SK-N-SH treated with all-trans-retinoic acid at 6 μM for 48 hours (cell line): ENCODE results near the gene SPTB.

Source experiments
- ATAC-seq: fragments of 200-7000 bp; cut with Tn5 transposase; 3 replicates; pipeline ENCODE4 v1.9.1; 2020; ENCODE audit warnings: mild to moderate bottlenecking, moderate library complexity
- ARNTL ChIP-seq: fragments of 450-650 bp; formaldehyde crosslinking; IDR thresholded peaks from 2 replicates; pipeline ENCODE4 v1.5.0; 2020; ENCODE audit warnings: low read depth, mild to moderate bottlenecking, moderate library complexity, borderline replicate concordance
- BACH2 ChIP-seq: fragments of 250-450 bp; sonication (Bioruptor Pico); IDR thresholded peaks from 2 replicates; pipeline ENCODE4 v1.9.0; 2021; ENCODE audit warnings: mild to moderate bottlenecking, borderline replicate concordance
- CSDC2 ChIP-seq: fragments of 250-450 bp; sonication (Bioruptor Pico); IDR thresholded peaks from 2 replicates; pipeline ENCODE4 v1.5.0; 2020; ENCODE audit warnings: mild to moderate bottlenecking, moderate library complexity
- CSRNP3 ChIP-seq: fragments of 250-450 bp; sonication (Bioruptor Pico); IDR thresholded peaks from 2 replicates; pipeline ENCODE4 v1.5.1; 2021; ENCODE audit warnings: mild to moderate bottlenecking, moderate library complexity
- ESRRG ChIP-seq: fragments of 250-450 bp; sonication (Bioruptor Pico); IDR thresholded peaks from 2 replicates; pipeline ENCODE4 v1.6.1; 2021; ENCODE audit warnings: mild to moderate bottlenecking
- GLIS3 ChIP-seq: fragments of 250-450 bp; sonication (Bioruptor Pico); IDR thresholded peaks from 2 replicates; pipeline ENCODE4 v1.5.0; 2020; ENCODE audit warnings: mild to moderate bottlenecking, moderate library complexity
- ISL1 ChIP-seq: fragments of 250-450 bp; sonication (Bioruptor Pico); IDR thresholded peaks from 2 replicates; pipeline ENCODE4 v2.1.2; 2022; ENCODE audit warnings: mild to moderate bottlenecking, moderate library complexity
- OSR1 ChIP-seq: fragments of 250-450 bp; sonication (Bioruptor Pico); IDR thresholded peaks from 2 replicates; pipeline ENCODE4 v1.8.0; 2022; ENCODE audit warnings: moderate library complexity, mild to moderate bottlenecking, inconsistent platforms
- PATZ1 ChIP-seq: fragments of 250-450 bp; sonication (Bioruptor Pico); IDR thresholded peaks from 2 replicates; pipeline ENCODE4 v1.8.0; 2020; ENCODE audit warnings: mild to moderate bottlenecking, moderate library complexity, borderline replicate concordance
- PPARA ChIP-seq: fragments of 250-450 bp; sonication (Bioruptor Pico); IDR thresholded peaks from 2 replicates; pipeline ENCODE4 v1.5.0; 2020; ENCODE audit warnings: mild to moderate bottlenecking, borderline replicate concordance
- RARB ChIP-seq: fragments of 250-450 bp; sonication (Bioruptor Pico); IDR thresholded peaks from 2 replicates; pipeline ENCODE4 v1.8.0; 2021; ENCODE audit warnings: mild to moderate bottlenecking, moderate library complexity
- SNAI2 ChIP-seq: fragments of 250-450 bp; sonication (Bioruptor Pico); IDR thresholded peaks from 2 replicates; pipeline ENCODE4 v1.5.0; 2020; ENCODE audit warnings: mild to moderate bottlenecking, moderate library complexity
- TCF4 ChIP-seq: fragments of 250-450 bp; sonication (Bioruptor Pico); IDR thresholded peaks from 2 replicates; pipeline ENCODE4 v1.8.0; 2021; ENCODE audit warnings: mild to moderate bottlenecking, moderate library complexity, borderline replicate concordance
- TOX ChIP-seq: fragments of 250-450 bp; sonication (Bioruptor Pico); IDR thresholded peaks from 2 replicates; pipeline ENCODE4 v1.8.0; 2021; ENCODE audit warnings: mild to moderate bottlenecking, moderate library complexity, borderline replicate concordance
- ZC3H10 ChIP-seq: fragments of 250-450 bp; sonication (Bioruptor Pico); IDR thresholded peaks from 2 replicates; pipeline ENCODE4 v1.5.1; 2021; ENCODE audit warnings: mild to moderate bottlenecking, moderate library complexity
- ZFP30 ChIP-seq: fragments of 450-650 bp; formaldehyde crosslinking; IDR thresholded peaks from 2 replicates; pipeline ENCODE4 v1.5.0; 2022; ENCODE audit warnings: mild to moderate bottlenecking, moderate library complexity
- ZNF70 ChIP-seq: fragments of 450-650 bp; formaldehyde crosslinking; IDR thresholded peaks from 2 replicates; pipeline ENCODE4 v1.5.0; 2020; ENCODE audit warnings: mild to moderate bottlenecking, moderate library complexity
- ZNF8 ChIP-seq: fragments of 450-650 bp; formaldehyde crosslinking; IDR thresholded peaks from 2 replicates; pipeline ENCODE4 v1.5.0; 2020; ENCODE audit warnings: mild to moderate bottlenecking, moderate library complexity
- TF ChIP-seq, protein P1 (sequence below): fragments of 250-450 bp; sonication (Bioruptor Pico); IDR thresholded peaks from 2 replicates; pipeline ENCODE4 v1.8.0; 2021; ENCODE audit warnings: low read depth, mild to moderate bottlenecking, moderate library complexity, borderline replicate concordance
- TF ChIP-seq, protein P2 (sequence below): fragments of 250-450 bp; sonication (Bioruptor Pico); IDR thresholded peaks from 2 replicates; pipeline ENCODE4 v1.5.1; 2020; ENCODE audit warnings: low read depth, mild to moderate bottlenecking, moderate library complexity
- TF ChIP-seq, protein P3 (sequence below): fragments of 250-450 bp; sonication (Bioruptor Pico); IDR thresholded peaks from 2 replicates; pipeline ENCODE4 v1.5.0; 2020; ENCODE audit warnings: mild to moderate bottlenecking, moderate library complexity

The SPTB gene

GRCh38 chr14:64746298-64747250 is 133.1 kb downstream of the SPTB start (continued):
- no peak for TF ChIP-seq PPARA (CRISPR knock-in tag)
- no peak for TF ChIP-seq TCF4
- TF ChIP-seq ZC3H10 (CRISPR knock-in tag): no peak
- TF ChIP-seq, all 23 proteins: peak for 0

DNA sequence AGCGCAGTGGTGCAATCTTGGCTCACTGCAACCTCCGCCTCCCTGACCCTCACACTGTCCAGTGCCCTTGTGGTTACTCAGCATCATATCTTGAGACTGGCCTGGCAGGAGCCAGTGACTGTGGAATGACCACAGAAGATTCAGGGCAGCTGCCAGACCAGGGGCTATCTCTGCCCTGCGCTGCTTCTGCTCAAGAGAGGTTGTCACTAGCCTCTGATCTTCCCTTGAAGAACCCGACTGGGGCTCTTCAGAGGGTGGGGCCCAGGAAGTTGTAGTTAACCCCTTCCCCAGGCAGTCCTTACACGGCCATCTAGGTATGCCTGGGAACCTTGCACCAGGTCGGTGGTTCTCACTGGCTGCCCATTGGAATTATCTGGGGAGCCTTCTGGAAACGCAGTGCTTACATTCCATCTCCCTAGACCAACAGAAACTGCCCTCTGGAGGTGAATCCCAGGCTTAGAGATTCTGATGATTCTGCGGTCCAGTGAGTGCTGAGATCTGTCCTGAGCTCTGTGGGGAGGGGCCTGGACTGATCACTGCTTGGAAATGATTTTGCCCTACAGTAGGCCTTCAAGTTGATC is 134.1 kb downstream of the SPTB start:
- no peak for TF ChIP-seq ESRRG
- TF ChIP-seq CSRNP3: no peak
- no peak for TF ChIP-seq OSR1 (CRISPR knock-in tag)
- no peak for TF ChIP-seq ISL1 (CRISPR knock-in tag)
- TF ChIP-seq ZC3H10 (CRISPR knock-in tag): no peak
- TF ChIP-seq, protein P1, sequence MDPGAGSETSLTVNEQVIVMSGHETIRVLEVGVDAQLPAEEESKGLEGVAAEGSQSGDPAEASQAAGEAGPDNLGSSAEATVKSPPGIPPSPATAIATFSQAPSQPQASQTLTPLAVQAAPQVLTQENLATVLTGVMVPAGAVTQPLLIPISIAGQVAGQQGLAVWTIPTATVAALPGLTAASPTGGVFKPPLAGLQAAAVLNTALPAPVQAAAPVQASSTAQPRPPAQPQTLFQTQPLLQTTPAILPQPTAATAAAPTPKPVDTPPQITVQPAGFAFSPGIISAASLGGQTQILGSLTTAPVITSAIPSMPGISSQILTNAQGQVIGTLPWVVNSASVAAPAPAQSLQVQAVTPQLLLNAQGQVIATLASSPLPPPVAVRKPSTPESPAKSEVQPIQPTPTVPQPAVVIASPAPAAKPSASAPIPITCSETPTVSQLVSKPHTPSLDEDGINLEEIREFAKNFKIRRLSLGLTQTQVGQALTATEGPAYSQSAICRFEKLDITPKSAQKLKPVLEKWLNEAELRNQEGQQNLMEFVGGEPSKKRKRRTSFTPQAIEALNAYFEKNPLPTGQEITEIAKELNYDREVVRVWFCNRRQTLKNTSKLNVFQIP (CRISPR knock-in tag): no peak
- TF ChIP-seq PPARA (CRISPR knock-in tag): no peak
- TF ChIP-seq ARNTL (CRISPR knock-in tag): no peak
- TF ChIP-seq, protein P2, sequence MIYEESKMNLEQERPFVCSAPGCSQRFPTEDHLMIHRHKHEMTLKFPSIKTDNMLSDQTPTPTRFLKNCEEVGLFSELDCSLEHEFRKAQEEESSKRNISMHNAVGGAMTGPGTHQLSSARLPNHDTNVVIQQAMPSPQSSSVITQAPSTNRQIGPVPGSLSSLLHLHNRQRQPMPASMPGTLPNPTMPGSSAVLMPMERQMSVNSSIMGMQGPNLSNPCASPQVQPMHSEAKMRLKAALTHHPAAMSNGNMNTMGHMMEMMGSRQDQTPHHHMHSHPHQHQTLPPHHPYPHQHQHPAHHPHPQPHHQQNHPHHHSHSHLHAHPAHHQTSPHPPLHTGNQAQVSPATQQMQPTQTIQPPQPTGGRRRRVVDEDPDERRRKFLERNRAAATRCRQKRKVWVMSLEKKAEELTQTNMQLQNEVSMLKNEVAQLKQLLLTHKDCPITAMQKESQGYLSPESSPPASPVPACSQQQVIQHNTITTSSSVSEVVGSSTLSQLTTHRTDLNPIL (CRISPR knock-in tag): no peak
- TF ChIP-seq SNAI2 (CRISPR knock-in tag): no peak
- no peak for TF ChIP-seq TOX (CRISPR knock-in tag)
- no peak for TF ChIP-seq ZNF70
- TF ChIP-seq, protein P3, sequence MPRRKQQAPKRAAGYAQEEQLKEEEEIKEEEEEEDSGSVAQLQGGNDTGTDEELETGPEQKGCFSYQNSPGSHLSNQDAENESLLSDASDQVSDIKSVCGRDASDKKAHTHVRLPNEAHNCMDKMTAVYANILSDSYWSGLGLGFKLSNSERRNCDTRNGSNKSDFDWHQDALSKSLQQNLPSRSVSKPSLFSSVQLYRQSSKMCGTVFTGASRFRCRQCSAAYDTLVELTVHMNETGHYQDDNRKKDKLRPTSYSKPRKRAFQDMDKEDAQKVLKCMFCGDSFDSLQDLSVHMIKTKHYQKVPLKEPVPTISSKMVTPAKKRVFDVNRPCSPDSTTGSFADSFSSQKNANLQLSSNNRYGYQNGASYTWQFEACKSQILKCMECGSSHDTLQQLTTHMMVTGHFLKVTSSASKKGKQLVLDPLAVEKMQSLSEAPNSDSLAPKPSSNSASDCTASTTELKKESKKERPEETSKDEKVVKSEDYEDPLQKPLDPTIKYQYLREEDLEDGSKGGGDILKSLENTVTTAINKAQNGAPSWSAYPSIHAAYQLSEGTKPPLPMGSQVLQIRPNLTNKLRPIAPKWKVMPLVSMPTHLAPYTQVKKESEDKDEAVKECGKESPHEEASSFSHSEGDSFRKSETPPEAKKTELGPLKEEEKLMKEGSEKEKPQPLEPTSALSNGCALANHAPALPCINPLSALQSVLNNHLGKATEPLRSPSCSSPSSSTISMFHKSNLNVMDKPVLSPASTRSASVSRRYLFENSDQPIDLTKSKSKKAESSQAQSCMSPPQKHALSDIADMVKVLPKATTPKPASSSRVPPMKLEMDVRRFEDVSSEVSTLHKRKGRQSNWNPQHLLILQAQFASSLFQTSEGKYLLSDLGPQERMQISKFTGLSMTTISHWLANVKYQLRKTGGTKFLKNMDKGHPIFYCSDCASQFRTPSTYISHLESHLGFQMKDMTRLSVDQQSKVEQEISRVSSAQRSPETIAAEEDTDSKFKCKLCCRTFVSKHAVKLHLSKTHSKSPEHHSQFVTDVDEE (CRISPR knock-in tag): no peak
- TF ChIP-seq RARB (CRISPR knock-in tag): no peak
- no peak for TF ChIP-seq ZFP30
- no peak for TF ChIP-seq TCF4
- no peak for TF ChIP-seq ZNF8 (CRISPR knock-in tag)
- no peak for TF ChIP-seq BACH2
- TF ChIP-seq, all 23 proteins: peak for 0
- ATAC-seq: peak; percentile 38; the same call in 1 of the 3 replicates

DNA sequence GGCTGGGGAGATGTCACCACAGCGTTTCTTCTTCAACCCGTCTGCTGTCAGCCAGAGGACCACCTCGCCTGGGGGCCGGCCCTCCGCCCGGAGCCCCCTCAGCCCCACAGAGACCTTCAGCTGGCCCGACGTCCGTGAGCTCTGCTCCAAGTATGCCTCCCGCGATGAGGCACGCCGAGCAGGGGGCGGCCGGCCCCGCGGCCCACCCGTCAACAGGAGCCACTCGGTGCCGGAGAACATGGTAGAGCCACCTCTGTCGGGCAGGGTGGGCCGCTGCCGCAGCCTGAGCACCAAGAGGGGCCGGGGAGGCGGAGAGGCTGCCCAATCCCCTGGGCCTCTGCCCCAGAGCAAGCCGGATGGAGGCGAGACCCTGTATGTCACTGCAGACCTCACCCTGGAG is 136.6 kb downstream of the SPTB start:
- ATAC-seq: no peak
- TF ChIP-seq ZNF70: no peak
- TF ChIP-seq CSRNP3: no peak
- no peak for TF ChIP-seq PATZ1 (CRISPR knock-in tag)
- TF ChIP-seq ZNF8 (CRISPR knock-in tag): no peak
- TF ChIP-seq PPARA (CRISPR knock-in tag): no peak
- no peak for TF ChIP-seq TCF4
- TF ChIP-seq ESRRG: no peak
- no peak for TF ChIP-seq ISL1 (CRISPR knock-in tag)
- no peak for TF ChIP-seq OSR1 (CRISPR knock-in tag)
- TF ChIP-seq, protein P3 (CRISPR knock-in tag): no peak
- TF ChIP-seq GLIS3: no peak
- TF ChIP-seq RARB (CRISPR knock-in tag): no peak
- no peak for TF ChIP-seq TOX (CRISPR knock-in tag)
- no peak for TF ChIP-seq CSDC2 (CRISPR knock-in tag)
- TF ChIP-seq BACH2: no peak
- TF ChIP-seq ARNTL (CRISPR knock-in tag): no peak
